HL-60/S4 treated with phorbol 12-myristate 13-acetate at 8.2 ng/mL for 4 days and 3 days (cell line): ENCODE results near the gene TRUB1.
"Not testable (repeated sequence)": the region's sequence is repeated elsewhere in the genome, so short reads cannot be mapped to it uniquely, and the experiment has no call there.

ENCODE experiments used
- in situ Hi-C: fragments of 300-500 bp; cut with MboI; formaldehyde crosslinking; loops from 2 replicates; pipeline ENCODE4 v1.15.0; 2022; ENCODE audit warnings: low sequenced_read_pairs

TRUB1 gene

GRCh38 chr10:114937962-114938855 is at the start of gene TRUB1:
TRUB1 (plus strand) TSS chr10:114938195; CDS start chr10:114938254, 59 bp downstream.
- in situ Hi-C loops, result no loop called here

GRCh38 chr10:114893251-114893650 is 44.7 kb upstream of the TRUB1 start:
- in situ Hi-C loops, result no loop called here

- in situ Hi-C loops, result no loop called here
Measured at GRCh38 chr10:114894911-114895310, 43.1 kb upstream of the TRUB1 start.

- in situ Hi-C loops, result not testable (repeated sequence)
Measured at GRCh38 chr10:114897011-114897410, 41.0 kb upstream of the TRUB1 start.

- in situ Hi-C loops, result no loop called here
Measured at GRCh38 chr10:114897593-114897992, 40.4 kb upstream of the TRUB1 start.

- in situ Hi-C loops, result no loop called here
Measured at GRCh38 chr10:114899982-114900381, 38.0 kb upstream of the TRUB1 start.

GRCh38 chr10:114900658-114901057 is 37.3 kb upstream of the TRUB1 start:
- in situ Hi-C loops, result no loop called here

- in situ Hi-C loops, result no loop called here
Measured at GRCh38 chr10:114902151-114902550, 35.8 kb upstream of the TRUB1 start.

GRCh38 chr10:114905450-114905849 is 32.5 kb upstream of the TRUB1 start:
- in situ Hi-C loops, result no loop called here

- in situ Hi-C loops, result no loop called here
Measured at GRCh38 chr10:114906981-114907380, 31.0 kb upstream of the TRUB1 start.

- in situ Hi-C loops, result no loop called here
Measured at GRCh38 chr10:114908896-114909295, 29.1 kb upstream of the TRUB1 start.

GRCh38 chr10:114911052-114911711 is 26.8 kb upstream of the TRUB1 start:
- in situ Hi-C loops, result no loop called here

- in situ Hi-C loops, result no loop called here
Measured at GRCh38 chr10:114911801-114912469, 26.1 kb upstream of the TRUB1 start.

GRCh38 chr10:114912470-114912859 is 25.5 kb upstream of the TRUB1 start:
- in situ Hi-C loops, result no loop called here

- in situ Hi-C loops, result no loop called here
Measured at GRCh38 chr10:114914560-114914959, 23.4 kb upstream of the TRUB1 start.

- in situ Hi-C loops, result no loop called here
Measured at GRCh38 chr10:114915294-114915693, 22.7 kb upstream of the TRUB1 start.

GRCh38 chr10:114916653-114917052 is 21.3 kb upstream of the TRUB1 start:
- in situ Hi-C loops, result no loop called here

GRCh38 chr10:114917459-114917858 is 20.5 kb upstream of the TRUB1 start:
- in situ Hi-C loops, result no loop called here

- in situ Hi-C loops, result no loop called here
Measured at GRCh38 chr10:114917927-114918672, 19.9 kb upstream of the TRUB1 start.

GRCh38 chr10:114920459-114920858 is 17.5 kb upstream of the TRUB1 start:
- in situ Hi-C loops, result no loop called here

GRCh38 chr10:114922003-114922402 is 16.0 kb upstream of the TRUB1 start:
- in situ Hi-C loops, result no loop called here
